Neural crest cell (in vitro differentiated cells): ENCODE measurements around the gene RPS6KA5. TPM values are rescaled to one million over a fixed set of nuclear protein-coding genes. Genes with fewer than 3 reads are reported as not detected.
A peak's percentile ranks its signal among the peaks of the same experiment; 100 is the strongest.

Experiments
- DNase-seq: peaks from one replicate; pipeline ENCODE4 v3.0.0; 2021; ENCODE audit warnings: low read depth, mixed read lengths, low spot score
- H3K27ac Mint-ChIP-seq: one replicate; pipeline ENCODE4 v1.8.0; 2021; ENCODE audit warnings: mild to moderate bottlenecking, mixed read lengths; ENCODE audit not compliant: unreplicated experiment
- H3K27me3 Mint-ChIP-seq: 2 replicates; pipeline ENCODE4 v1.8.0; 2021; ENCODE audit warnings: low read depth, mild to moderate bottlenecking, mixed read lengths
- H3K36me3 Mint-ChIP-seq: 2 replicates; pipeline ENCODE4 v1.8.0; 2021; ENCODE audit warnings: low read depth, mild to moderate bottlenecking, mixed read lengths
- H3K4me1 Mint-ChIP-seq: 2 replicates; pipeline ENCODE4 v1.8.0; 2021; ENCODE audit warnings: mixed read lengths
- H3K4me3 Mint-ChIP-seq: one replicate; pipeline ENCODE4 v1.8.0; 2021; ENCODE audit warnings: mild to moderate bottlenecking, mixed read lengths
- H3K9me3 Mint-ChIP-seq: 2 replicates; pipeline ENCODE4 v1.8.0; 2021; ENCODE audit warnings: mixed read lengths
- total RNA-seq: library from RNA; stranded (reverse); gene quantifications from 2 replicates; pipeline ENCODE4 v1.2.1, GENCODE V29; 2021
- TF ChIP-seq, protein P1 (sequence below): fragments of 200-600 bp; sonication (generic); conservative IDR thresholded peaks from 2 replicates; pipeline ENCODE4 v1.5.0; 2021; ENCODE audit warnings: antibody characterized with exemption, mild to moderate bottlenecking

The RPS6KA5 gene
- total RNA-seq, 1 donor from 2014 or later: 2.2 TPM

DNA sequence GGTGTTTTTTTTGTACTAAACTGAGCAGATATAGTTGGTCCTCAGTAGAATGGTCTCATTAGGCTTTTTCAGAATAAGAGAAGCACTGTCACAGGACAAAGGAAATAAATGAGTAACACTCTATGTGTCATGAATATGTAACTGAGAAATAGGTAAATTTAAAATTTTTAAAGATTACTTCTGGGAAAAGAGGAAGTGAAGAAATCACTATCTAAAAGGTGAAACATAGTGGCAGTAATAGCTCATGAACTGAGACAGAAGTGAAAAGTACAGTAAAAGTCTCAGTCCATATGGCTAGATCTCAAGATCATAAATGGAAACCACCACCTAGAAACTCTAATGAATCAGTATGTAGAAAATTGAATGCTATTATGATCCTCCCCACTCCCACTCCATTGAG is 154.9 kb downstream of the RPS6KA5 start:
- no peaks in the 10 kb centered on the region for H3K36me3 Mint-ChIP-seq
- TF ChIP-seq, protein P1, sequence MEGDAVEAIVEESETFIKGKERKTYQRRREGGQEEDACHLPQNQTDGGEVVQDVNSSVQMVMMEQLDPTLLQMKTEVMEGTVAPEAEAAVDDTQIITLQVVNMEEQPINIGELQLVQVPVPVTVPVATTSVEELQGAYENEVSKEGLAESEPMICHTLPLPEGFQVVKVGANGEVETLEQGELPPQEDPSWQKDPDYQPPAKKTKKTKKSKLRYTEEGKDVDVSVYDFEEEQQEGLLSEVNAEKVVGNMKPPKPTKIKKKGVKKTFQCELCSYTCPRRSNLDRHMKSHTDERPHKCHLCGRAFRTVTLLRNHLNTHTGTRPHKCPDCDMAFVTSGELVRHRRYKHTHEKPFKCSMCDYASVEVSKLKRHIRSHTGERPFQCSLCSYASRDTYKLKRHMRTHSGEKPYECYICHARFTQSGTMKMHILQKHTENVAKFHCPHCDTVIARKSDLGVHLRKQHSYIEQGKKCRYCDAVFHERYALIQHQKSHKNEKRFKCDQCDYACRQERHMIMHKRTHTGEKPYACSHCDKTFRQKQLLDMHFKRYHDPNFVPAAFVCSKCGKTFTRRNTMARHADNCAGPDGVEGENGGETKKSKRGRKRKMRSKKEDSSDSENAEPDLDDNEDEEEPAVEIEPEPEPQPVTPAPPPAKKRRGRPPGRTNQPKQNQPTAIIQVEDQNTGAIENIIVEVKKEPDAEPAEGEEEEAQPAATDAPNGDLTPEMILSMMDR: no peak
- H3K27me3 Mint-ChIP-seq: no peaks in the 10 kb centered on the region
- no peak overlapping the region for H3K27ac Mint-ChIP-seq
- no peaks in the 10 kb centered on the region for H3K9me3 Mint-ChIP-seq
- no peaks in the 10 kb centered on the region for H3K4me1 Mint-ChIP-seq
- no peak for DNase-seq
- no peak overlapping the region for H3K4me3 Mint-ChIP-seq

DNA sequence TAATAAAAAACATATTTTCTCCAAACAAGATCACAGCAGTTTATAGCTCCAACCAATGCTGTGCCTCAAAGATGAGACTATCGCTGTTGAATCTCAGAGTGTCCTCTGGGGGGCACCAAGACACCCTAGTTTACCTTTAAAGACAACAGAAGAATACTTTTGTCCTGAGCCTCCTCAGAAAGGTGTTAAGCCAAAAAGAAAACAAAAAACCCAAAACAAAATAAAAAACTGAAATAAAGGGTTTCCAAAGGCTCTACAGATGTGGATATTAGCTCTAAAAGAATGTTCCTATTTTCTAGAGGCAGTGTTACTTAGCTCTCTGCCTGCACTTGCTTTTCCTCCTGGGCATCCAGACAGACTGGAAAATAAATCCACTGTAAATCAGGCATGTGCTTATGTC is 157.3 kb downstream of the RPS6KA5 start:
- peak; percentile 45 for DNase-seq

DNA sequence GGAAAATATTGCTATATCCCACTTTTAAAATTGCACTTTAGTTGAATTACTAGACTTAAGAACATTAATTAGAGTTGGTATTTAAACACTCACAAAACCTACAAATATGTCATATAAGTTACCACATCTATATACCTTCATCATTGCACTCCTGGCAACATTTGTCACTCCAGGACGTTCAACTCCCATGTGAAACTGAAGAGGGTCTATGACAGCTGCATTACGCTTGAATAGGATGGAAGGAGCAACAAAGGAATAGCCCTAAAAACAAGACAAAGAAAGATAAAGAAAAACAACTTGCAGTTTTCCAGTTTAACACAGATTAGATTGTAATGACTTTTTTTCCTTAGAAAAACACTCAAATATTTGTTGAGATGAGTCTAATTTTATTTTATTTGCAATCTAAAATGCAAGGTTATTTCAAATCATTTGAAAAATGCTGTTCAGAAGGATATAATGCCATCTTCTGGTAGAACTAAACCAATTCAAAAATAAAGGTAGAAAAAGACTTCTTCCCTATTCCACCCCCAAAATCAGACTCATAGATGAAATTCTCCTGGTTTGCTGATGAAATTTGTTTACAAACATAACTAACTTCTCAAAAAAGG is 159.9 kb downstream of the RPS6KA5 start:
- TF ChIP-seq, protein P1: peak; percentile 43
- Mint-ChIP-seq H3K27ac (no peak overlapping the region), H3K4me3 (no peak overlapping the region)

More for the DNA sequence above, 157.3 kb downstream of the RPS6KA5 start:
- no peaks in the 10 kb centered on the region for H3K36me3 Mint-ChIP-seq
- no peak overlapping the region for H3K4me3 Mint-ChIP-seq
- H3K9me3 Mint-ChIP-seq: no peaks in the 10 kb centered on the region
- no peak overlapping the region for H3K27ac Mint-ChIP-seq
- TF ChIP-seq, protein P1: peak; percentile 90
- H3K4me1 Mint-ChIP-seq: no peaks in the 10 kb centered on the region
- H3K27me3 Mint-ChIP-seq: no peaks in the 10 kb centered on the region

GRCh38 chr14:90897022-90897421 is 163.4 kb downstream of the RPS6KA5 start:
- Mint-ChIP-seq H3K4me3 (no peak overlapping the region), H3K36me3 (no peaks in the 10 kb centered on the region), H3K9me3 (no peaks in the 10 kb centered on the region)

More for the DNA sequence above, 159.9 kb downstream of the RPS6KA5 start:
- no peak for DNase-seq
- Mint-ChIP-seq H3K36me3 (no peaks in the 10 kb centered on the region), H3K4me1 (no peaks in the 10 kb centered on the region), H3K9me3 (no peaks in the 10 kb centered on the region), H3K27me3 (no peaks in the 10 kb centered on the region)

DNA sequence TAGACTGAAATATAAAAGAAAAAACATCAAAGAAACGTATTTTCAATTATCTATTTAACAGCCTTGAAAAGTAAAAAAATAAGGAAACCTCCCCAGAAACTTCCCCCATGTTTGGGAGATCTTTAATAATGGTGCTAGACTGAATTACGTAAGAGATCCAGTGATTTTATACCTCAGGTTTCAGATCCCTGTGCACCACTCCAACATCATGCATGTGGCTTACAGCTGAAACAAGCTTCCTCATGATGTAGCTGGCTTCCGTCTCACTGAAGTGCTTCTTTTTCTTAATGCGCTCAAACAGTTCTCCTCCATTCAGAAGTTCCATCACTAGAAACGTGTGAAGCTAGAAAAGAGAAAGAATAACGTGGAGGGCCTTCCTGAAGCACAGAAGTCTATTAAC is 166.2 kb downstream of the RPS6KA5 start:
- H3K27ac Mint-ChIP-seq: no peak overlapping the region
- no peaks in the 10 kb centered on the region for H3K36me3 Mint-ChIP-seq
- no peaks in the 10 kb centered on the region for H3K27me3 Mint-ChIP-seq
- no peak for DNase-seq
- no peaks in the 10 kb centered on the region for H3K4me1 Mint-ChIP-seq
- no peaks in the 10 kb centered on the region for H3K9me3 Mint-ChIP-seq
- no peak overlapping the region for H3K4me3 Mint-ChIP-seq
- TF ChIP-seq, protein P1: no peak

More at GRCh38 chr14:90897022-90897421, 163.4 kb downstream of the RPS6KA5 start:
- Mint-ChIP-seq H3K4me1 (no peaks in the 10 kb centered on the region), H3K27me3 (no peaks in the 10 kb centered on the region), H3K27ac (no peak overlapping the region)
- no peak for DNase-seq
- TF ChIP-seq, protein P1: no peak
